Upper lobe of left lung (tissue), 4 donors: ENCODE results near the gene SEMA3E.

Experiments
- EP300 ChIP-seq, 4 donors: sonication (generic); formaldehyde crosslinking; IDR thresholded peaks; one replicate each; pipeline ENCODE4 v1.5.1; 2017; ENCODE audit warnings: antibody characterized with exemption in 4 of 4, control low read depth in 2 of 4
- POLR2A ChIP-seq, 4 donors: fragments of 450-650 bp; IDR thresholded peaks; one replicate each; pipeline ENCODE4 v1.5.1; 2016 to 2017; ENCODE audit warnings: antibody characterized with exemption in 4 of 4, mild to moderate bottlenecking in 2 of 4
- TF ChIP-seq, protein P1 (sequence below), 6 experiments: fragments of 450-650 bp in 4 of 6; fragments of 200-600 bp in 2 of 6; sonication (generic) in 2 of 6; IDR thresholded peaks; one replicate each; pipeline ENCODE4 v1.5.1; 2016 to 2019; ENCODE audit warnings: antibody characterized with exemption in 6 of 6

GRCh38 chr7:83562289-83562688 lies 86.7 kb downstream of the SEMA3E start:
- TF ChIP-seq, protein P1, sequence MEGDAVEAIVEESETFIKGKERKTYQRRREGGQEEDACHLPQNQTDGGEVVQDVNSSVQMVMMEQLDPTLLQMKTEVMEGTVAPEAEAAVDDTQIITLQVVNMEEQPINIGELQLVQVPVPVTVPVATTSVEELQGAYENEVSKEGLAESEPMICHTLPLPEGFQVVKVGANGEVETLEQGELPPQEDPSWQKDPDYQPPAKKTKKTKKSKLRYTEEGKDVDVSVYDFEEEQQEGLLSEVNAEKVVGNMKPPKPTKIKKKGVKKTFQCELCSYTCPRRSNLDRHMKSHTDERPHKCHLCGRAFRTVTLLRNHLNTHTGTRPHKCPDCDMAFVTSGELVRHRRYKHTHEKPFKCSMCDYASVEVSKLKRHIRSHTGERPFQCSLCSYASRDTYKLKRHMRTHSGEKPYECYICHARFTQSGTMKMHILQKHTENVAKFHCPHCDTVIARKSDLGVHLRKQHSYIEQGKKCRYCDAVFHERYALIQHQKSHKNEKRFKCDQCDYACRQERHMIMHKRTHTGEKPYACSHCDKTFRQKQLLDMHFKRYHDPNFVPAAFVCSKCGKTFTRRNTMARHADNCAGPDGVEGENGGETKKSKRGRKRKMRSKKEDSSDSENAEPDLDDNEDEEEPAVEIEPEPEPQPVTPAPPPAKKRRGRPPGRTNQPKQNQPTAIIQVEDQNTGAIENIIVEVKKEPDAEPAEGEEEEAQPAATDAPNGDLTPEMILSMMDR (IDR thresholded peaks at IDR 0.05), result no peak
- TF ChIP-seq POLR2A (IDR thresholded peaks at IDR 0.05), result no peak
- TF ChIP-seq EP300 (IDR thresholded peaks at IDR 0.05), result no peak
